Fibroblast of peridontal ligament (primary cell): ENCODE data around the gene NHEJ1.
A peak's percentile ranks its signal among the peaks of the same experiment; 100 is the strongest.

Source experiments
- DNase-seq: peaks from one replicate; pipeline ENCODE4 v3.0.0-alpha.2; 2010; ENCODE audit errors: extremely low read depth

The NHEJ1 gene

DNA sequence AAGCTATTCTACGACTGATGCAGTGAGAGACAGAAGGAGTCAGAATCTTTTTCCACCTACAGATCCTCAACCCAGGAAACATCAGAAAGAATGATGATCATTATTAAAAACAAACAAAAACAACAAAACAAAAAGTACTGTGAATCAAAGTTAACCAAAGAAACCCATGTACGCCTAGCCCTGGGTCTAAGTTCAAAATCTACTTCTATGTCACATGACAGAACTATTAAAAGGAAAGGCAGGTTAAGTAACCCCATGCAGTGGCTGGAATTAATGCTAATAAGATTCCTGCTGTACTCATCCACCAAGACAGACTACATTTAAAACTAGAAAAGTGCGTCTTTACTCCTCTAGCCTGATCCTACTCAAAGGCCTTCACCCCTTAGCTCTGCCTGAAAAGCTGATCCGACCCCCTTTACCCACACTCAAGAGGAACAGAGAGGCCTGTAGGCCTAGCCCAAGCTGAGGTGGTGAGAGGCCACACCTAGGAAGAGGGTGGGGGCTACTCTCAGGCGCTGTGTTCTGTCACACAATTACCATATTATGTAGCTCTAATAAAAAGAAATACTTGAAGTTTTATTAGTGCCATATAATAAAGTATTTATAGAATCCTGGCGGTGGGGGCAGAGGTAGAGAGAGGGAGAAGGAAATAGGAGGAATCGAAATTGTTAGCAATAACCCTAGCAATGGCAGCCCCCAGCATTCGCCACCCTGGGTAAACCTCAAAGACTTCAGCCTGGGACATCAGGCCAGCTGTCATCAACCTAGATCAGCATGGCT lies 37.1 kb downstream of the NHEJ1 start:
- no peak for DNase-seq

DNA sequence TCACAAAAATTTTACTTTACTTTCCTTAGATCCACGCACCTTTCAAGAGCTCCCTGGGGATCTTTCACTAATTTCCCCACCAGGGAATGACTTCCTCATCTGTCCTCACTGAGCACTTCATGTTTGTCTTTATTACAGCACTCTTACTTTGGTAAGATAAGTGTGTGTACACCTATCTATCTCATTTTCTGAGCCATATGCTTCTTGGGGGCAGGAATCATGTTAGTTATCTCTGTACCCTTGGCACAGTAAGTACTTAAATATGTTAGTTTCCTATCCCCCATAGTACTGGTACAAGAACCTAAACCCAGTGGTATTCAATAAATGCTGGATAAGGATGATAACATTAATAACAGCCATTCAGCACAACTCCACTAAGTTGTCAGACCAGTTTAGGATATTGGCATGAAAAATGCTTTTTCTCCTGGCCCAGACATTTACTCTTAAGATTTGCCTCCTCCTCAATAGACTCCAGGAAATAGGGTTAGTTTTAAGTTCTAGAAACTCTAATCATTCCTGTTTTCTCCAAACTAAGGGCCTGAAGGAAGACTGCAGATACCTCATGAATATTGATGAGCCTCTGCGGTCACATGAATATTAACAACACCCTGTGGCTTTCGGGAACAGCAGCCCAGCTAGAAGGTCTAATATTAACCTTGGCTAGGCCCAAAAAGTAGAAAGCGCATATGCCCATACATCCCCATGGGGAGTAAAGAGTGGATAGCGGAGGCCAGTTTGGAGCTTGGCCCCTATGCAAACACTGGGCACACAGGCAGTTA lies 38.2 kb downstream of the NHEJ1 start:
- DNase-seq = no peak

DNA sequence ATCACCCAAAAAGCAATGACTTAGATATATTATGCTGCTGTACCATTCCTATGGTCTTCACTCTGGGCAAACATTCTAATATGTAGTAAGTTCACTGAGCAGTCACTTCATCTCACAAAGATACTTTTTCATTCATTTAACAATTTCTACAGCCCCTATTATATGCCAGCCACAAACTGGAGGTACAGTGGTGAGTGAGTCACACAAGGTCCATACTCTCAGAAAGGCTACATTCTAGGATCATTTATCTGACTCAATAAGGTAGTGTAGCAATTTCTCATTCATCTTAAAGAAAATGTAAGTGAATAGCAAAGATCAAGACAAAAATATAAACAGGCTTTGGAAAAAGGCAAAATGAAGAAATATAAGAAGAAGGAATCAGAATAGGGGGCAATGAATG lies 40.5 kb downstream of the NHEJ1 start:
- DNase-seq = no peak

DNA sequence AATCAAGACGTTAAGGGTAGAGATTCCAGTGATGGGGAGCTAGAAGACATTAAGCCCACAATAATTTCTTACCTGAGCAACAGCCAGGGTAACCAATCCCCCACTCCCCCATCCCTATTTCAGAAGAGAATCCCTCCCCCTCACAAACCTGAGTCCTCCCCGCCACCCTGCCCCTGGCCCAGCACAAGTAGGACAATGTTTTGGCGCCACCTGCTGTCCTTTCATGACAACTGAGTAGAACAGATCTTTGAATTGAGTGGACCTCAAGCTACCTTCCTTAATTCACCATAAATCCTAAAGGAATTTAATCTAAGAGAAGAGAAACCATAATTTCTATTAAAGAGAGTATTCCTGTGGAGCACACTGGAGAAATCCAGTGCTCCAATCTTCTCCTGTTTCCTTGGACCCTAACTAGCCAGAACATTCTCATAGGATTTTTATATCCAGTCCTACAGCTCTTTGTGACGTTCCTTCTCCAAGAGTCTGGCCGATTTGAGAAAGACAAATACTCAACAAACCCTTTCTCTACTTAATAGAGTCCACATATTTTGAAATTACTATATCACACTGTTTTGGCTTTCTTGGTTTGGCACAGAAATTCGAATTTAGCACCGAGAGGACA lies 41.1 kb downstream of the NHEJ1 start:
- DNase-seq = peak; percentile 60

DNA sequence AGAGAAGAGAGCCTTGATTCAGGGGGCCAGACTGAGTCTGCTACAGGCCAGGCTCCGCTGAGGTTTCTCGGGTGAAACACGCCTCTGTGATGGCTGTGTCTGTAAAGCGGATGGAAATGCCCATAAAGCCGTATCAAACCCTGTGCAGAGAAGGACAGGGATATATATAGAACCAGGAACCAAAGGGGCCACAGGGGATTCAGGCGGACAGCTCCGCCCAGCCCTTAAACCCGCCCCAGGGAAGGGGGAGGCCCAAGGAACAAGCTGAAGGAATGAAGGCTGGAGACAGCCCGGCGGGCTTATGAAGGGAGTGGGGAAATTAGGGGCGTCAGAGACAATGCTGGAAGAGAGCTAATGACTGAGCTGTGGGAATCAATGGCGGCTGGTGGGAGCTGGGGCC lies 42.1 kb downstream of the NHEJ1 start:
- no peak for DNase-seq

DNA sequence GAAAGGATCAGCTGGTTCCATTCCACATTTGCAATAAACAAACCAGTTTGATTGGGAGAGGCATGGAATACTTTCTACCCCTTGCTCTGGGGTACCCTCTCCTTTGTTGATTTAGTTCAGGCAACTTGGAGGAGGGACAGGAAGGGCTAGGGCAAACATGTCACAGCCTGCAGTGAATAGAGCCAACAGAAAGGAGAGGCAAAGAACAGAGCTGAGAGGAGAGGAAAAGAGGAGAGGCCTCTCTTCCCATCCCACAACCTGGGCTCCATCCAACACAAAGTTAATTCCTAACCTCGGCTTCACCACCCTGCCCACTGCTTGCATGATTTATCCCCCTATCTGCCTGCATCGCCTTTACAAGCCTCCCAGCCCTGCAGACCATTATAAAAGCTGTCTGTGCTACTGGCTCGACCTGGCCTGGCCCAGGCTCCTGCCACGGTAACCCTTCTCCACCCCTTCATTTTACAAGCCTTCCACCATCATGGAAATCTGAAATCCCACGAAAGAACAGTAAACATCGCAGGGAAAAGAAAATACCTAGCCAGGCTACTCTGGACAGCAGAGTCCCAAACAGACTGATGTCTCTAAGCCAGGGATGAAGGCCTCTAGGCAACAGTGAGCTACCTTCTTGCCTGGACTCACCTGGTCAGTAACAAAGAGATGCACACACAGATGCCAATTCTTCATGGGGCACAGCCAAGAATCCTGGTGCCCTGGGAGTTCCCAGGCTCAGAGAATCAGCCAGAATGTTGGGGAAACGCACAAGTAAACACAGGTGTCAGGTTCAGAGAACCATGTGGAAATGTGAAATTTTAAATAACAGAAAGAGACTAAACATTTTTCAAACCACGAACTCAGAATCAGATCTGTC lies 43.6 kb downstream of the NHEJ1 start:
- DNase-seq = no peak

DNA sequence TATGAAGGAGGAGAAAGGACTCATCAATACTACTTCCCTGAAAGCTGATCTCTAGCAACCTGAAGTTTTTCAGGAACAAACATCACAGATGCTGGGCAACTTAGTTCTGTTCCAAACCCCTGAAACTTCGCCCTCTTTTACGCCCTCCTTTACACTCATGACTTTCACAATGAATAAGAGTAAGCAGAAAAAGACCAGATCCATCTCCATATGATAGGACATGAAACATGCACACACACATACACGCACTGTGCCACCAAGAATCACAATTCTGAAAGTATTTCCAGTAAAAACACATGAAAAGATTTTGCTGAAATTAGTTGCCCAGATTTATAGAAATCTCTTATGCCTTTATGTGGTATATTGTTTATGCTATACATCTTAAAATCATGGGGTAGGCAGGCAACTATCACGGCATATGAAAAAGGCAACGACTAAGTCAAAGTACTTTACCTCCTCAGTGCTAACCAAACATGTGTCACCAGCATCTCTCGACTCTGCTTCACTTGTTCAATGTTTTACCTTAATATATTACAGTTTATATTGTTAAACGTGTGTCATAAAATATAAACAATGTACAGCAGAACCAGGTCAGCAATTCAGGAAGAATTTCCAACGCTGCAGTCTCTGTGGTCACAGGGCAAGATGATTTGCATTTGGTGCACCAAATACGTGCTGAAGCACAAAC lies 47.8 kb downstream of the NHEJ1 start:
- DNase-seq = no peak

DNA sequence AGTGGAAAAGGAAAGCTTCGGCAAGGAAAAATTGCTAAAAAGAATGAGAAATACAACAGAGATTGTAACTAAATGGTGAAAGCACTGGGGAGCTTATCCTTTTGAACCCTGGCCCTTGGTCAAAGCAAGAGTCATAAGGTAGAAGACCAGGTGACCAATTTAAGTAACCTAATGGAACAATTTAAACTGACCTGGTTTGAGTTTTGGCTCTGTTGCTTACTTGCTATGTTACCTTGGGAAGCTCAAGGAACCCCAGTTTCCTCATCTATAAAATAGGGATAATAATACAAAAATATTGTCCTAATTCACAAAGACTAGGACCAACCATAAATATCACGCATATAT lies 48.6 kb downstream of the NHEJ1 start:
- no peak for DNase-seq

DNA sequence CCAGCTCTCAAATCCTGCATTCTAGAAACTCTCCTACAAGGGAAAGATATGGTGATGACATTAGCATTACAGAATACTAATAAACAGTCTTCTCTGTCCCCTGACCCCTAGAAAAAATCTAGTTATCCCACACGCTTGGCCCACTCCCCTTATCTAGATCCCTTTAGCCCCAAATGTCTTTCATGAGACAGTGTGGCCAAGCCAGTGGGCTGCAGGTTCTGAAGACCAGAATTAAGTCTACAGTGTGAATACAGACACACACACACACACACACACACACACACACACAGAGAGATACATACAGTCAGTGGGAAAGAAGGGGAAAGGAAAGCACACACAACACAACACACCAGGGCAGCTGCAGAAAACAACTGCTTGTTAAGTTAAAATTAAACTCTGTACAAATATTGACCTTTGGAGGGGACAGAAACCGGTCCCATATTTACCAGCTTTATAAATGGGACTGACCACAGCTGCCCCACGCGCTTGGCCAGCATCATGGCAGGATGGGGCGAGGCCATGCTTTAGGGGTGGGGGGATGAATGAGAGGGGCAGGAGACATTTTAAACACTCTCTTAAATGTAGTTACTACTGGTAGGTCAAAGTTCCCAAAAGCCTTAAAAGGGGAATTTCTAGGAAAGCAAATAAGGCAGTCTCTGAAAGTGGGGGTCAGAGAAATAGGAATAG lies 49.1 kb downstream of the NHEJ1 start:
- no peak for DNase-seq

DNA sequence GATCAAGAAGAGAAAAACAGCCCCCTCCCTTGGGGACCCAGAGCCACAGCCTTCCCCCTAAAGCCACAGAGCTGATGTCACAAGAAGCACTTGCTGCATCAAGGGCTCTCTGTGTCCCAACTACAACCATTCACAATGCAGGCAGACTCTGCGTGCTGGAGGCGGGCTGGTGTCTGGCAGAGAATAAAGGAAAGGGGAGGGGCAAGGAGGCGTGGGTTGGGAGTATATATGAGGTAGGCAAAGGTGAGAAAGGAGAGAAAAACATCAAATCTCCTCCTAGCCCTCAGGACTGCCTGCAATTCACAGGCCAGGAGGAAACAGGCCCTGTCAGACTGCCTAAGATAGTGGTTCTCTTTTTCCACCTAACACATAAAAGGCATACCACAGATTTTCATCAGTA lies 51.1 kb downstream of the NHEJ1 start:
- DNase-seq = no peak

DNA sequence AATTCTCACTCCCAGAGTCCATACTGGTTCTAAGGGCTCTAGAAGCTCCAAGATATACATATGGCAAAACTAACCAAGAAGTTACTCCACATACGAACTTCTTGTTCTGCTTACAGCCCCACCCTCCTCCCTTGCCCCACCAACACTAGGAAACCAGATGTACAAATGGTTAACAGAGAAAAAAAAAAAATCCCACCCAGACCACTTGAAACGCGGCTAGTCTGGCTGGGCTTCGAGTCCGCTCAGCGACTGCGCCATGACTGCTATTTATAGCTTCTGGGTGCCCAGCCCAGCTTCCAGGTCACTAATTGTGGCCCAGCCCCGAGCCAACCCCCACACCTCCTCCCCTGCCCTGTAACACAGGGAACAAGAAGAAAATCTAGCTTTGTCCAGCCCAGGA lies 52.9 kb downstream of the NHEJ1 start:
- no peak for DNase-seq

DNA sequence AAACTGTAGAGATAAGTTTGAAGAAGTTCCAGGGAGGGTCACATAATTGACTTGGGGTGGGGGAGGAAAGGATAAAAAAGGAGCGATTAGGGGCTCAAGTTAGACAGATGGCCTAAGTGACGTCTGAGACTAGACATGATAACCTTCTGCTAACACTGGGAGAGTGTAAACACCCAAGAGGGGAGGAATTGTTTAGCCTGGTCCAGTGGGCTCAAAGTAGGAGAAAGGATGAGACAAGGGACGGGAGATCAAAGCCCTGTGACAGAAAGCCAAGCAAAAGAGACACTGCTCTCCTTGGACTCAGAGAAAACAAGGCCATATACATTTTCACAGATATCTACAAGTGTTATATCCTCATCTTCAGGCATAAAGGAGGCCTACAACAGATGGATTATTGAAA lies 54.4 kb downstream of the NHEJ1 start:
- no peak for DNase-seq

DNA sequence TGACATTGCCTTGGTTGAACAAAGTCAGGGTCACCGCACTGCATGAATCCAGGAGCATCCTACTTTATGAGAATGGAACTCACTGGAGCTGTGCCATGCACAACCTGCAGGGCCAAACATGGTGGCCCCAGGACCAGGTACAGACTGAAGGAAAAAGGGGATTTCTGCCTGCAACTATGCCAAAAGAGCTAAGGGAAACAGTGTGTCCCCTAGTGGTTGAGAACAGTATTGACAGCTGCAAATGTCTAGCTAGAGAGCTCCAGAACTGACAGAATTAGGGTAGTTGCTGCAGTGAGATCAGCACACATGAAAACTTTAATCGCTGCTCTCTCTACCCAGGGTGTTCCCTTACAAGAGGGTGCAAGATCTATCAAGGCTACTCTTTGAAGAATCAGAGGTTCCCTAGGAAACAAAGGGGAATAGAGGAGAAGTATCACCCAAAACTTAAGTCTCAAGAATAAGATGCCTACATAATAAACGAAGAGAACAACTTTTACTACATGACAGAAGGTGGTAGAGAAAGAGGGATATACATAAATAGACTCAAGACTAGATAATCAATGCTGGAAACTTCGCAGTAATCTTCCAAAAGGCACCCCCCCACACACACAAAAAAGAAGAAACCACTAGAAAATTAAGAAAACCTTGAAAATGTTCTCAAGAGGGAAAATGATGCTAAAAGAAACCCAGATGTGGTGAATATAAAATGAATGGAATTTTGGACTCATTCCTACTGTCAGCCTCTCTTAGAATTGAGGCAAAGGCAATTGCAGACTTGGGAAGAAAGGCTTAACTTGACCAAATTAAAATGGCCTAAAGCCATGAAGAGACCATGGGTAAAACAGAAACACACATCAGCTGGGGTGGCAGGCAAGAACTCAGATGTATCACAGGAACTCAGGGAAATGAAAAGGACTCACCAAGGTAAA lies 56.2 kb downstream of the NHEJ1 start:
- DNase-seq = peak; percentile 88

DNA sequence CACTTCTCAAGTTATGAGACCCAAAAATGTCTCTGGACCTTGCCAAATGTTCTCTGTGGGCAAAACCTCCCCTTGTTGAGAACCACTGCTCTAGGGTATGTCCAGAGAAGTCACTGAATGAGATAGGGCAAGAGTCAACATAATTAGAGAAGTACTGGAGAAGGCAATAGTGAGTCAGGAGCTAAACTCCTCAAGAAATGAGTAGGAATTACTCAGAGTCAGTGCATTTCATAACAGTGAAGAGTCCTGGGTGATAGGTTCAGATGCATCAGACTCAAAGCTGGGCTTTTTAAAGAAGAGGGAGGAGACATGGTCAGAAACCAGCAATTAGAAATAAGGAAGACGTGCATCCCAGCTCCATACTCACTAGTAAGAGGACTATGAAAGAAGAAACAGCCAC lies 61.3 kb downstream of the NHEJ1 start:
- peak; percentile 76 for DNase-seq

DNA sequence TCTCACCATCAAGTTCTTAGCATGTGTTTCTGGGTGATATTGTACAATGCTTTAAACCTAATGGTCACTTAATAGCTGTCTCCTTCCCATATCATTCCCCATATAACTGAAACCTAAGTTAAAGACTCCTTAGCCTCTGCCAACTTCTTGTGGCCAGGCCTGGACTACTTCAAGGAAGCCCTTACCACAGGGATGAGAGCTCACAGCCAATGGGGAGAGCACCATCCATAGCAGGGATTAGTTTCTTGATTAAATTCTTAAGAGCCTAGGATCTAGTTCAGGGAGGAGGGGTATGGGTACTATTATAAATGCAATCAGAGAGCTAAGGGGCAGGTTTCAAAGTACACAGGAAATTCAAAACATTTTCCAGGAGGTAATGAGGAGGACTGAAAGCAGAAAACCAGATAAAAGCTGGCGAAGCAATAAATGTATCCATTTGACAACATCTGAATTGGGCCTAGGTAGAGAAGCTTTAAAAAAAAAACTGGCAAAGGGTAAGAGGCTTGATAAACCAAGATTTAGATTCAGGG lies 65.1 kb downstream of the NHEJ1 start:
- no peak for DNase-seq

DNA sequence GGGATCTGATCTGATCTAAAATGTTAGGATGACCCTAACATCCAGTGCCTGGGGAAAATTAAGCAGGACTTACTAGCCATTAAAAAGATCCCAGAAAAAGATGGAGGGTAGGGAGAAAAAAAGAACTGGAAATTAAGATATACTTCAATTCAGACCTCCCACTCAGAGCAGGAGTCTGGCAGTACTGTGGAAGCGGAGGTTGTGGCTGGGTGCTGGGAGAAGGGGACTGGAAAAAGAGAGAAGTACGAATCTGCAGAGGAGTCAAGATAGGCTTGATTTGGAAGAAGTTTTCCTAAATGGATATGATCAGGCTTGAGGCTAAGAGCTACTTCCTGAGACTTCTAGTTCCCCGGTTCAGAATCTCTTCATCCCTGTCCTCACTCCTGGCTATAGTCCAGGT lies 66.4 kb downstream of the NHEJ1 start:
- no peak for DNase-seq

DNA sequence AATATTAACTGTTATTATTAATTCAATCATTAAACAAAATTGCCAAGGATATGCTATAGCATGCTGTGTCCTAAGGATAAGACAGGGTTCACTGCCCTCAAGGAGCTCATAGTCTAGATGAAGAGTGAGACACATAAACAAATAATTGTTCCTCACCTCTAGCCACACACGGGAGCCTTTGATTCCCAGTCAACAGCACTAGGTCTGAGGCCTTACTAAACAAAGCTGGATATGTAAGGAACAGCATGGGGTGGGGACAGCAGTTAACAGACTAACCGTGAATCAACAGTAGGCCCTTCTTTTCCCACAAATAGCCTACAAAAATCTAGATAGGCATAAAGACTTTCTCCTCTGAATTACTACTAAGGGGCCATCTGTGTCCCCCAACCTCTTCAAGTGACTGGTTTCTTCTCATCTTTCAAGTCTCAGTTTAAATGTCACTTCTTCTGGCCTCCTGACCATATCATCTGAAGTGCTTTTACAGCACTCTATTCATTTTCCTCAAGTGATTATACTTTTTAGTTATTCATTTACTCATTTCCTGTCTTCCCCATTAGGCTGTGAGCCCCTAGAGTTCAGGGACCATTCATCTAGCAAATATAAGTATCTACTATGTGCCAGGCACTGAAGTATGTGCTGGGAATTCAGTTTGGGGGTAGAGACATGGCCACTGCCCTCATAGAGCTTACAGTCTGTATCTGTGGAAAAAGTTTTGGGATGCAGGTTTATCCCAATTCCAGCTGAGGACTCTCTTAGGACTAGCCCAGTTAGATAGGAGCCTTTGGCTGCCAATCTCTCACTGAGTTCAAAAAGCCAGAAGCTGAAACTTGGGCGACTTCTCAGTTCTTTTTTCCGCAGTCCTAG lies 69.9 kb downstream of the NHEJ1 start:
- no peak for DNase-seq

DNA sequence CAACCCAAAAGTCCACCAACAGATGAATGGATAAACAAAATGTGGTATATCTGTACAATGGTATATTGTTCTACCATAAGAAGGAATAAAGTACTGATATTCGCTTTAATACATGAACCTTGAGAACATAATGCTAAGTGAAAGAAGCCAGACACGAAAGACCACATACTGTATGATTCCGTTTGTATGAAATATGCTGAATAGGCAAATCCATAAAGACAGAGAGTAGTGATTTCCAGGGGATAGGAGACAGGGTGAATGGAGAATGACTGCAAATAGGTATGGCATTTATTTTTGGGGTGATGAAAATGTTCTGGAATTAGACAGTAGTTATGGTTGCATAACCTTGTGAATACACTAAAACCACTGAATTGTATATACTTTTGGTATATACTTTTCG lies 71.3 kb downstream of the NHEJ1 start:
- no peak for DNase-seq

DNA sequence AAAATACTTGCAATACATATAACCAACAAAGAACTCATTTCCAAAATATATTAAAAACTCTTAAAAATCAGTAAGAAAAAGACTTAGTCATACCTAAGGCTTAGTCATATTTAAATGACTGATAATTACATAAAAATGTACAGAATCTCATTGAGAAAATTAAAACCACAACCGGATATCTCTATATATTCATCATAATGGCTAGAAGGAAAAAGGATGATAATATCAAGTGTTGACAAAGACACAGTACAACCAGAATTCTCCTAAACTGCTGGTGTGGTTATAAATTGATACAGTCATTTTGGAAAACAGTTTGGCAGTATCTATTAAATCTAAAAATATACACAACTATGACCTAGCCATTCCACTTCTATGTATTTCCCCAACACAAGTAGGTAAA lies 72.8 kb downstream of the NHEJ1 start:
- no peak for DNase-seq
